ENCODE measurements around the gene INTS4.
"Not testable (repeated sequence)": the region's sequence is repeated elsewhere in the genome, so short reads cannot be mapped to it uniquely, and the experiment has no call there.

Gene INTS4

GRCh38 chr11:78010304-78010703 is 15.8 kb upstream of the INTS4 start:
- H3K36me3 Mint-ChIP-seq (ENCODE audit: low read depth): peaks cover 5% of the 10 kb centered on the region
- TF ChIP-seq CTCF (IDR thresholded peaks at IDR 0.05): no peak
- H3K4me3 Mint-ChIP-seq: no peak overlapping the region
- no peak overlapping the region for H3K27ac Mint-ChIP-seq
- H3K27me3 Mint-ChIP-seq (ENCODE audit: low read depth, poor library complexity): peaks cover 21% of the 10 kb centered on the region
- H3K4me1 Mint-ChIP-seq: peaks cover 12% of the 10 kb centered on the region
- DNase-seq: no peak
- no peaks in the 10 kb centered on the region for H3K9me3 Mint-ChIP-seq

- Mint-ChIP-seq H3K27ac (no peak overlapping the region), H3K9me3 (no peaks in the 10 kb centered on the region), H3K27me3 (ENCODE audit: low read depth, poor library complexity) (peaks cover 28% of the 10 kb centered on the region), H3K4me1 (peaks cover 12% of the 10 kb centered on the region), H3K4me3 (no peak overlapping the region), H3K36me3 (ENCODE audit: low read depth) (no peaks in the 10 kb centered on the region)
- no peak for DNase-seq
- no peak for TF ChIP-seq CTCF (IDR thresholded peaks at IDR 0.05)
These were observed 14.6 kb upstream of the INTS4 start for GRCh38 chr11:78009062-78009461.

GRCh38 chr11:78000193-78000592 is 5.7 kb upstream of the INTS4 start:
- Mint-ChIP-seq H3K36me3 (ENCODE audit: low read depth) (no peaks in the 10 kb centered on the region), H3K27ac (no peak overlapping the region), H3K27me3 (ENCODE audit: low read depth, poor library complexity) (peaks cover 36% of the 10 kb centered on the region), H3K4me1 (peaks cover 9% of the 10 kb centered on the region), H3K4me3 (no peak overlapping the region), H3K9me3 (no peaks in the 10 kb centered on the region)
- peak; percentile 60 for TF ChIP-seq CTCF (IDR thresholded peaks at IDR 0.05)
- DNase-seq: peak; percentile 44

- peaks cover 12% of the 10 kb centered on the region for H3K4me1 Mint-ChIP-seq
- TF ChIP-seq CTCF (IDR thresholded peaks at IDR 0.05): no peak
- no peak for DNase-seq
- no peak overlapping the region for H3K27ac Mint-ChIP-seq
- no peaks in the 10 kb centered on the region for H3K36me3 Mint-ChIP-seq (ENCODE audit: low read depth)
- H3K27me3 Mint-ChIP-seq (ENCODE audit: low read depth, poor library complexity): peaks cover 31% of the 10 kb centered on the region
- H3K4me3 Mint-ChIP-seq: no peak overlapping the region
- no peaks in the 10 kb centered on the region for H3K9me3 Mint-ChIP-seq
These were observed 5.1 kb upstream of the INTS4 start for GRCh38 chr11:77999446-78000030.

- peak overlapping the region; percentile 90 for H3K27ac Mint-ChIP-seq
- DNase-seq: peak; percentile 5
- TF ChIP-seq CTCF (IDR thresholded peaks at IDR 0.05): no peak
- peaks cover 16% of the 10 kb centered on the region for H3K4me1 Mint-ChIP-seq
- peaks cover 8% of the 10 kb centered on the region for H3K36me3 Mint-ChIP-seq (ENCODE audit: low read depth)
- H3K27me3 Mint-ChIP-seq (ENCODE audit: low read depth, poor library complexity): peaks cover 9% of the 10 kb centered on the region
- peak overlapping the region; percentile 98 for H3K4me3 Mint-ChIP-seq
- H3K9me3 Mint-ChIP-seq: no peaks in the 10 kb centered on the region
These were observed 566 bp downstream of the INTS4 start for GRCh38 chr11:77993902-77994301.

GRCh38 chr11:77990981-77991380 is 3.5 kb downstream of the INTS4 start:
- H3K27ac Mint-ChIP-seq: no peak overlapping the region
- no peak overlapping the region for H3K4me3 Mint-ChIP-seq
- DNase-seq: no peak
- peaks cover 4% of the 10 kb centered on the region for H3K9me3 Mint-ChIP-seq
- H3K36me3 Mint-ChIP-seq (ENCODE audit: low read depth): peaks cover 37% of the 10 kb centered on the region
- H3K27me3 Mint-ChIP-seq (ENCODE audit: low read depth, poor library complexity): peaks cover 5% of the 10 kb centered on the region
- peaks cover 16% of the 10 kb centered on the region for H3K4me1 Mint-ChIP-seq
- no peak for TF ChIP-seq CTCF (IDR thresholded peaks at IDR 0.05)

GRCh38 chr11:77986456-77986855 is 8.0 kb downstream of the INTS4 start:
- not testable (repeated sequence) for H3K9me3 Mint-ChIP-seq; DNase-seq; H3K4me1 Mint-ChIP-seq; H3K27ac Mint-ChIP-seq; H3K27me3 Mint-ChIP-seq (ENCODE audit: low read depth, poor library complexity); H3K4me3 Mint-ChIP-seq
- H3K36me3 Mint-ChIP-seq (ENCODE audit: low read depth): peaks cover 70% of the 10 kb centered on the region

Data from nephron progenitor cell (in vitro differentiated cells).